ENCODE measurements around the gene ZDHHC8.

Gene ZDHHC8

DNA sequence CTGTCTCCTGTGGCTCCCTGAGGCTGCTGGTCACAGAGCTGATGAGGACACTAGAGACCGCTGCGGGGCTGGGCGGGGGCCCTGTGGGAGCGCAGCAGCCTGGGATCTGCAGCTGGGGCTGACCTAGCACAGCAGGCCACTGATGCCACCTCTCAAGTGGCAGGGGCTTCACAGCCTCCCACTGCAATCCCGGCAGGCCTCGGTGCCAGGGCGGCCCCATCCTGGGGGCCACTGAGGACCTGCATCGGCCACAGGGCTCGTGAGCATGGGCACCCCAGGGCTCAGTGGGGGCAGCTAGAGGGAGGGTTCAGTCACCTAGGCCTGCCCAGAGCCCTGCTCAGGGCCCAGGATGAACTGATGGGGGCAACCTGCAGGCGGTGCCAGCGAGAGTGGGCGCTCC, 33.8 kb downstream of the ZDHHC8 start:
- ATAC-seq = no peak

DNA sequence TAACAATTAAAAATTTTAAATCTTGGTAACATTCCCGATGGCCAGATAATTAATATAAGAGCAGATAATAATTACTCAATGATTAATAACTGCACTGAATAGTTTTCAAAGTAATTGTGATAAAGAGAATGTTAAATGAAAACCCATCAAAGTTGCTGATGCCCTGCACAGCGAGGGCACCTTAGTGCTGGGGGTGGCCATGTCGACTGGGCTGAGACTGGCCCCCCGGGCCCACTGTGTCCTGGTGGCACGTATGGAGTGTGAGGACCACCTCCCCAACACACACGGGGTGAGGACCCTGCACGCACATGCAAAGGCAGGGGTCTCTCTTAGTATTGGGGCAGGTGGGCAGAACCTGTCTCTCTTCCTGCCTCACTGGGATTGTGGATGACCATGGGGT, 34.3 kb downstream of the ZDHHC8 start:
- peaks cover 6% of the 10 kb centered on the region for H3K4me1 Mint-ChIP-seq

More for the DNA sequence above, 33.8 kb downstream of the ZDHHC8 start:
- Mint-ChIP-seq H3K27ac (no peak overlapping the region), H3K4me3 (no peak overlapping the region), H3K4me1 (peaks cover 6% of the 10 kb centered on the region), H3K36me3 (peaks cover 13% of the 10 kb centered on the region), H3K9me3 (peaks cover 3% of the 10 kb centered on the region)
- no peak for DNase-seq (ENCODE audit: low spot score in 2 of 2)

GRCh38 chr22:20166703-20167102, 35.1 kb downstream of the ZDHHC8 start:
- H3K27ac Mint-ChIP-seq = no peak overlapping the region
- no peak for ATAC-seq

More for the DNA sequence above, 34.3 kb downstream of the ZDHHC8 start:
- DNase-seq (ENCODE audit: low spot score in 2 of 2) (no peak), ATAC-seq (no peak)
- Mint-ChIP-seq H3K36me3 (peaks cover 13% of the 10 kb centered on the region), H3K9me3 (peaks cover 3% of the 10 kb centered on the region), H3K27ac (no peak overlapping the region), H3K4me3 (no peak overlapping the region)

GRCh38 chr22:20167643-20168322, 36.2 kb downstream of the ZDHHC8 start:
- H3K4me3 Mint-ChIP-seq = no peak overlapping the region
- DNase-seq (ENCODE audit: low spot score in 2 of 2) (no peak), ATAC-seq (no peak)
- H3K36me3 Mint-ChIP-seq = peaks cover 7% of the 10 kb centered on the region
- H3K9me3 Mint-ChIP-seq = peaks cover 3% of the 10 kb centered on the region
- no peak overlapping the region for H3K27ac Mint-ChIP-seq
- peaks cover 6% of the 10 kb centered on the region for H3K4me1 Mint-ChIP-seq

More at GRCh38 chr22:20166703-20167102, 35.1 kb downstream of the ZDHHC8 start:
- no peak overlapping the region for H3K4me3 Mint-ChIP-seq
- H3K4me1 Mint-ChIP-seq = peaks cover 6% of the 10 kb centered on the region
- DNase-seq (ENCODE audit: low spot score in 2 of 2) = no peak
- peaks cover 3% of the 10 kb centered on the region for H3K9me3 Mint-ChIP-seq
- peaks cover 12% of the 10 kb centered on the region for H3K36me3 Mint-ChIP-seq

GRCh38 chr22:20169253-20169822, 37.7 kb downstream of the ZDHHC8 start:
- no peak for ATAC-seq
- Mint-ChIP-seq H3K4me3 (no peak overlapping the region), H3K4me1 (peaks cover 3% of the 10 kb centered on the region), H3K36me3 (peaks cover 3% of the 10 kb centered on the region), H3K27ac (no peak overlapping the region), H3K9me3 (peaks cover under 1% of the 10 kb centered on the region)
- no peak for DNase-seq (ENCODE audit: low spot score in 2 of 2)

- Mint-ChIP-seq H3K4me3 (no peak overlapping the region), H3K9me3 (no peaks in the 10 kb centered on the region), H3K36me3 (no peaks in the 10 kb centered on the region), H3K27ac (no peak overlapping the region), H3K4me1 (no peaks in the 10 kb centered on the region)
- ATAC-seq (no peak), DNase-seq (ENCODE audit: low spot score in 2 of 2) (no peak)
Observed at GRCh38 chr22:20170170-20170569, 38.6 kb downstream of the ZDHHC8 start.

- Mint-ChIP-seq H3K4me1 (no peaks in the 10 kb centered on the region), H3K9me3 (no peaks in the 10 kb centered on the region), H3K36me3 (no peaks in the 10 kb centered on the region), H3K27ac (no peak overlapping the region), H3K4me3 (no peak overlapping the region)
- DNase-seq (ENCODE audit: low spot score in 2 of 2) = no peak
- no peak for ATAC-seq
Observed at GRCh38 chr22:20171288-20172140, 39.9 kb downstream of the ZDHHC8 start.

- Mint-ChIP-seq H3K27ac (no peak overlapping the region), H3K36me3 (no peaks in the 10 kb centered on the region), H3K4me1 (no peaks in the 10 kb centered on the region), H3K4me3 (no peak overlapping the region), H3K9me3 (no peaks in the 10 kb centered on the region)
- DNase-seq (ENCODE audit: low spot score in 2 of 2) (no peak), ATAC-seq (no peak)
Observed at GRCh38 chr22:20172141-20172613, 40.6 kb downstream of the ZDHHC8 start.

- no peak for ATAC-seq
- H3K4me3 Mint-ChIP-seq = no peak overlapping the region
- no peaks in the 10 kb centered on the region for H3K4me1 Mint-ChIP-seq
- no peak overlapping the region for H3K27ac Mint-ChIP-seq
- no peak for DNase-seq (ENCODE audit: low spot score in 2 of 2)
- H3K9me3 Mint-ChIP-seq = no peaks in the 10 kb centered on the region
- no peaks in the 10 kb centered on the region for H3K36me3 Mint-ChIP-seq
Observed at GRCh38 chr22:20173246-20173645, 41.6 kb downstream of the ZDHHC8 start.

GRCh38 chr22:20173772-20174171, 42.2 kb downstream of the ZDHHC8 start:
- H3K9me3 Mint-ChIP-seq = no peaks in the 10 kb centered on the region
- ATAC-seq (no peak), DNase-seq (ENCODE audit: low spot score in 2 of 2) (no peak)
- no peaks in the 10 kb centered on the region for H3K36me3 Mint-ChIP-seq
- no peak overlapping the region for H3K27ac Mint-ChIP-seq
- no peak overlapping the region for H3K4me3 Mint-ChIP-seq
- no peaks in the 10 kb centered on the region for H3K4me1 Mint-ChIP-seq

DNA sequence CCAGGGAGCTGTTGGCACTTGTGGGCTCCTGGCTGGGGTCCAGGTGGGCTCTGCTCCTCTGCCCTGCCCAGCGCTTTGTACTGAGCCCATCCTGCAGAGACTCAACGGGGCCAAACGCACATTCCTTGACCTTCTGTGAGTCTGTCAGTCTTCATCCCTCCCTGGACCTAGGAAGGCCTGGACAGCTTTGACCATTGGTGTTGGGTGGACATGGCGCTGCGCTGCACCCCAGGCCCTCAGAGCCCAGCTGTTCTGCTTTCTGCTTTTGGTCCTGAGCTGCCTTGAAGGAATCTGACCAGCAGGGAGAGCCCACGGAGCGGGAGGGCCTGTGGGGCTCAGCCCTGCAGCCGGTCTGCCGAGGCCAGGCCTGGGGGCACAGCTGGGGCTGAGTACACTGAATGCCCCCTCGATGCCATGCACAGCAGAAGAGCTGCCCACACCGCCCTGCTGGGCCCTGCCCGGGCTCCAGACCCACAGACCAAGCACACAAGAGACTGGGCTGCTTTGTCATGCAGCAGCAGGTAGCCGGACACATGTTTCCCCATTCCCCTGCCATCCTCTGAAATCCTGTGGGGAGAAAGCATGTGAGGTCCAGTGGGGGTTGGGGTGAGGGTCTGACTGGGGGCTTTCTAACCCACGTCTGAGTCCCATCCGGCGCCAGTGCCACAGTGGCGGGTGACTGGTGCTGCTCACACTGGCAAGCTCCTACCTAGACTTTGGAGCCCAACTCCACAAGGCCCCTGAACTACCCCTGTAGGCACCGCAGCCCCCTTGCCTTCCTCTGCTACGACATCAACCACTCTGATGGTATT, 43.4 kb downstream of the ZDHHC8 start:
- no peak overlapping the region for H3K27ac Mint-ChIP-seq
- no peaks in the 10 kb centered on the region for H3K36me3 Mint-ChIP-seq
- H3K9me3 Mint-ChIP-seq = no peaks in the 10 kb centered on the region
- no peak for ATAC-seq
- DNase-seq (ENCODE audit: low spot score in 2 of 2) = no peak
- no peak overlapping the region for H3K4me3 Mint-ChIP-seq
- H3K4me1 Mint-ChIP-seq = no peaks in the 10 kb centered on the region

DNA sequence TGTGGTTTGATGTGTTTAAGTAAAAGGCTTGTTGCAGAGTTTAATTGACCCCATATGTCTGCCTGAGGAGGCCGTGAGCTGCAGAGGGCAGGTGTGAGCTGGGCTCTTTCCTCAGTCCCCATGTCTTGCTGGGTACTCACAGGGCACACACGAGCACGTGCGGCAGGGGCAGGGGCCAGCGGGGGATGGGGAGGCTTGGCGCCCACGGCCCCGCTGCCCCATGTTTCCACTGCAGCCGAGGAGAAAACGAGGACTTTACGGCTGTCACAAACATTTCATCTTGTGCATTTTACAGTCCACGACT, 43.9 kb downstream of the ZDHHC8 start:
- H3K27ac Mint-ChIP-seq = no peak overlapping the region
- H3K9me3 Mint-ChIP-seq = no peaks in the 10 kb centered on the region
- no peaks in the 10 kb centered on the region for H3K36me3 Mint-ChIP-seq
- ATAC-seq (no peak), DNase-seq (ENCODE audit: low spot score in 2 of 2) (no peak)
- H3K4me1 Mint-ChIP-seq = no peaks in the 10 kb centered on the region
- H3K4me3 Mint-ChIP-seq = no peak overlapping the region

- DNase-seq (ENCODE audit: low spot score in 2 of 2) = no peak
- no peaks in the 10 kb centered on the region for H3K9me3 Mint-ChIP-seq
- H3K27ac Mint-ChIP-seq = no peak overlapping the region
- H3K4me1 Mint-ChIP-seq = no peaks in the 10 kb centered on the region
- ATAC-seq = no peak
- no peaks in the 10 kb centered on the region for H3K36me3 Mint-ChIP-seq
- no peak overlapping the region for H3K4me3 Mint-ChIP-seq
Observed at GRCh38 chr22:20176421-20177085, 44.9 kb downstream of the ZDHHC8 start.

DNA sequence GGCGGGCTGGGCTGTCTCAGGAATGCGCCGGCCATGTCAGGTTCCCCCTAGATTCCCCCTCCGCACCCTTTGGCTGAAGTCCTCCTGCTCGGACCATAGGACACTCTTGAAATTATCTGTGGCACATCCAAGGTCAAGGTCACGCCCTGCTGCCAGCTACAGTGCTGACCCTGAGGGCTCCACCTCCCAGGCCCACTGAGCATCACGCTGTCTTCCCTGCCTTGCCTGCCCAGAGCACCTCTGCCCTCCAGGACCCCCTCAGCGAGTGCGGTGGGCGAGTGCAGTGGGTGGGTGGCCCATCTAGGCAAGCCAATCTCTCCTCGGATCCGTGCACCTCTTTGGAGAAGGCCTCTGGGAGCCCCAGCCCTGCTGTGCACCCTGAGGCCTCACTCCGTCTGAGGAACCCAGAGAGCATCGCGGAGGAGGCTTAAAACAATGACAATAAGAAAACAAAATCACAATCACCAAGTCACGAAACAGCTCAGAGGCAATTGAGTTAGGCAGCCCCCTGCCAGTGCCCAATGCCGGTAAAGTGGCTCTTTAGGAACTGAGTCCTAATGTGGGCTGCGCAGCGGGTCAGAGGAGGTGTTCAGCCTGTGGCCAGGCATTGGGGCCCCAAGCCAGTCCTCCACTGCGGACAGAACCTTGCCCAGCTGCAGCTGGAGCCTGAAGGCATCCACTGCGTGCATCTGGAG, 45.8 kb downstream of the ZDHHC8 start:
- Mint-ChIP-seq H3K4me3 (no peak overlapping the region), H3K36me3 (no peaks in the 10 kb centered on the region), H3K4me1 (no peaks in the 10 kb centered on the region), H3K27ac (no peak overlapping the region), H3K9me3 (no peaks in the 10 kb centered on the region)
- no peak for ATAC-seq
- no peak for DNase-seq (ENCODE audit: low spot score in 2 of 2)
